DMS53 treated with DMSO at 0.1 percent for 48 hours (cell line): ENCODE results near the gene PREB.

Source experiments
- DNase-seq: peaks from one replicate; lab custom pipeline; 2025; ENCODE audit not compliant: unreplicated experiment; lab: John Stamatoyannopoulos, UW

PREB gene

GRCh38 chr2:27096748-27097297, 37.6 kb downstream of the PREB start:
- no peak for DNase-seq

- no peak for DNase-seq
Observed at GRCh38 chr2:27095745-27096651, 38.4 kb downstream of the PREB start.

- DNase-seq = no peak
Observed at GRCh38 chr2:27095427-27095744, 39.0 kb downstream of the PREB start.

GRCh38 chr2:27094353-27094984, 40.0 kb downstream of the PREB start:
- DNase-seq = no peak

- no peak for DNase-seq
Observed at GRCh38 chr2:27093430-27094352, 40.7 kb downstream of the PREB start.

GRCh38 chr2:27092696-27093429, 41.6 kb downstream of the PREB start:
- DNase-seq = no peak

GRCh38 chr2:27091746-27092695, 42.4 kb downstream of the PREB start:
- no peak for DNase-seq

GRCh38 chr2:27089111-27089954, 45.1 kb downstream of the PREB start:
- no peak for DNase-seq

GRCh38 chr2:27088634-27089033, 45.8 kb downstream of the PREB start:
- DNase-seq = no peak

GRCh38 chr2:27087823-27088410, 46.5 kb downstream of the PREB start:
- DNase-seq = no peak

- DNase-seq = peak; percentile 38
Observed at GRCh38 chr2:27086724-27087593, 47.5 kb downstream of the PREB start, which contains the start of gene KHK. Gene KHK (plus strand): TSS chr2:27086772. CDS start chr2:27087260, 488 bp downstream.

GRCh38 chr2:27086090-27086723, 48.2 kb downstream of the PREB start:
- DNase-seq = peak; percentile 76

GRCh38 chr2:27085673-27086089, 48.8 kb downstream of the PREB start:
- DNase-seq = peak; percentile 7

GRCh38 chr2:27085062-27085672, 49.3 kb downstream of the PREB start:
- no peak for DNase-seq

GRCh38 chr2:27084297-27085061, 50.0 kb downstream of the PREB start:
- no peak for DNase-seq
